Endodermal cell (in vitro differentiated cells): ENCODE data around the gene LRRC73. TPM values are rescaled to one million over a fixed set of nuclear protein-coding genes. Genes with fewer than 3 reads are reported as not detected.

Source experiments
- DNase-seq: peaks from one replicate; pipeline ENCODE4 v3.0.0-alpha.2; 2017
- H3K27ac ChIP-seq: 2 replicates; pipeline ENCODE4 v1.5.1; 2013; ENCODE audit warnings: mild to moderate bottlenecking, low read depth, low read length, moderate library complexity
- H3K27me3 ChIP-seq: 2 replicates; pipeline ENCODE4 v1.6.1; 2013; ENCODE audit warnings: mild to moderate bottlenecking, low read length, moderate library complexity; ENCODE audit not compliant: insufficient read depth, control insufficient read depth, poor library complexity, severe bottlenecking
- H3K36me3 ChIP-seq: 2 replicates; pipeline ENCODE4 v1.7.0; 2013; ENCODE audit warnings: mild to moderate bottlenecking, low read length, moderate library complexity; ENCODE audit not compliant: control insufficient read depth, insufficient read depth
- H3K4me1 ChIP-seq: one replicate; pipeline ENCODE4 v1.7.0; 2013; ENCODE audit warnings: low read length; ENCODE audit not compliant: control insufficient read depth, insufficient read depth
- H3K4me3 ChIP-seq: 2 replicates; pipeline ENCODE4 v1.5.1; 2013; ENCODE audit warnings: mild to moderate bottlenecking, low read length, moderate library complexity
- H3K9ac ChIP-seq: 2 replicates; pipeline ENCODE4 v1.6.1; 2013; ENCODE audit warnings: mild to moderate bottlenecking, low read length, moderate library complexity; ENCODE audit not compliant: poor library complexity, severe bottlenecking; ENCODE audit errors: extremely low read depth
- H3K9me3 ChIP-seq: 2 replicates; pipeline ENCODE4 v1.6.1; 2013; ENCODE audit warnings: mild to moderate bottlenecking, low read length, moderate library complexity; ENCODE audit not compliant: control insufficient read depth
- H3K27ac Mint-ChIP-seq: 2 replicates; pipeline ENCODE4 v1.8.0; 2020; ENCODE audit warnings: mixed read lengths
- H3K27me3 Mint-ChIP-seq: 2 replicates; pipeline ENCODE4 v1.8.0; 2021; ENCODE audit warnings: mild to moderate bottlenecking, mixed read lengths; ENCODE audit not compliant: insufficient read depth
- H3K36me3 Mint-ChIP-seq: 2 replicates; pipeline ENCODE4 v1.8.0; 2020; ENCODE audit warnings: low read depth, mixed read lengths
- H3K4me1 Mint-ChIP-seq: 2 replicates; pipeline ENCODE4 v1.8.0; 2020; ENCODE audit warnings: mixed read lengths
- H3K4me3 Mint-ChIP-seq: 2 replicates; pipeline ENCODE4 v1.8.0; 2020; ENCODE audit warnings: mild to moderate bottlenecking, moderate library complexity, mixed read lengths
- H3K9me3 Mint-ChIP-seq: 2 replicates; pipeline ENCODE4 v1.8.0; 2020; ENCODE audit warnings: mild to moderate bottlenecking, mixed read lengths
- WGBS, 2 experiments: methylation state at CpG; one replicate each; pipeline versions ENCODE4 v1.1.5 to v1.1.7; 2013; ENCODE audit warnings: missing lambda C conversion rate in 2 of 2, mixed read lengths in 1 of 2; ENCODE audit not compliant: insufficient coverage in 1 of 2, insufficient read length in 1 of 2; 5-methylcytosine and 5-hydroxymethylcytosine counted together
- total RNA-seq, 2 donors: library from RNA; stranded (reverse); fragmentation: NEBNext Ultra II Directional in 1 of 2; extraction: Animal tissue kit (Norgen Biotek cat#: 25700) in 1 of 2; gene quantifications; 2 replicates in 1 of 2; 3 replicates in 1 of 2; pipeline ENCODE4 v1.2.1, GENCODE V29; 2021
- TF ChIP-seq, protein P1 (sequence below): fragments of 200-600 bp; sonication (generic); conservative IDR thresholded peaks from 2 replicates; pipeline ENCODE4 v1.5.0; 2021; ENCODE audit warnings: antibody characterized with exemption, mild to moderate bottlenecking

Gene LRRC73
- total RNA-seq, 2 donors from 2014 or later = 0.46 to 0.64 TPM

DNA sequence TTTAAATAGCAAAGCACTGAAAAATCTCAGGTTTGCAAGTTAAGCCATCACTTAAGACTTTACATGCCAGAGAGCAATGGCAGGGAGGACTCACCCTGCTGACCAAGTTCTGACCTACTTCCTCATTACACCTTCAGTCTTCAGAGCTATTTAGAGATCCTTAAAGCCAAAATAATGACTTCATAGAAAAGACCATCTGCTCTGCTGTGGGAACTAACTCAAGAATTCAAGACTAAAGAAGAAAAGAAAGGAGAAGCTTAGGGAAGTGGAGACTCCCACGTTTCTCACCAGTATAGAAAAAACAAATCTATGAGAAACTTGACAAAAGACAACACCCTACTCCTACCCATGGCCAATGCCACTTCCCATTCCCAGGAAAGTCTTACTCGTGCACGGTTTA lies 37.1 kb upstream of the LRRC73 start:
- Mint-ChIP-seq H3K27ac (no peak overlapping the region), H3K4me1 (no peaks in the 10 kb centered on the region), H3K27me3 (no peaks in the 10 kb centered on the region), H3K36me3 (peaks cover 79% of the 10 kb centered on the region), H3K9me3 (no peaks in the 10 kb centered on the region), H3K4me3 (no peak overlapping the region)
- Histone ChIP-seq H3K9ac (no peak overlapping the region), H3K4me3 (no peak overlapping the region), H3K36me3 (peaks cover 89% of the 10 kb centered on the region), H3K9me3 (no peaks in the 10 kb centered on the region), H3K4me1 (no peaks in the 10 kb centered on the region), H3K27me3 (no peaks in the 10 kb centered on the region), H3K27ac (no peak overlapping the region)
- TF ChIP-seq, protein P1, sequence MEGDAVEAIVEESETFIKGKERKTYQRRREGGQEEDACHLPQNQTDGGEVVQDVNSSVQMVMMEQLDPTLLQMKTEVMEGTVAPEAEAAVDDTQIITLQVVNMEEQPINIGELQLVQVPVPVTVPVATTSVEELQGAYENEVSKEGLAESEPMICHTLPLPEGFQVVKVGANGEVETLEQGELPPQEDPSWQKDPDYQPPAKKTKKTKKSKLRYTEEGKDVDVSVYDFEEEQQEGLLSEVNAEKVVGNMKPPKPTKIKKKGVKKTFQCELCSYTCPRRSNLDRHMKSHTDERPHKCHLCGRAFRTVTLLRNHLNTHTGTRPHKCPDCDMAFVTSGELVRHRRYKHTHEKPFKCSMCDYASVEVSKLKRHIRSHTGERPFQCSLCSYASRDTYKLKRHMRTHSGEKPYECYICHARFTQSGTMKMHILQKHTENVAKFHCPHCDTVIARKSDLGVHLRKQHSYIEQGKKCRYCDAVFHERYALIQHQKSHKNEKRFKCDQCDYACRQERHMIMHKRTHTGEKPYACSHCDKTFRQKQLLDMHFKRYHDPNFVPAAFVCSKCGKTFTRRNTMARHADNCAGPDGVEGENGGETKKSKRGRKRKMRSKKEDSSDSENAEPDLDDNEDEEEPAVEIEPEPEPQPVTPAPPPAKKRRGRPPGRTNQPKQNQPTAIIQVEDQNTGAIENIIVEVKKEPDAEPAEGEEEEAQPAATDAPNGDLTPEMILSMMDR = no peak
- WGBS, 2 experiments = 83 to 98% methylated on average over 1 to 3 of the region's 3 CpGs
- no peak for DNase-seq

DNA sequence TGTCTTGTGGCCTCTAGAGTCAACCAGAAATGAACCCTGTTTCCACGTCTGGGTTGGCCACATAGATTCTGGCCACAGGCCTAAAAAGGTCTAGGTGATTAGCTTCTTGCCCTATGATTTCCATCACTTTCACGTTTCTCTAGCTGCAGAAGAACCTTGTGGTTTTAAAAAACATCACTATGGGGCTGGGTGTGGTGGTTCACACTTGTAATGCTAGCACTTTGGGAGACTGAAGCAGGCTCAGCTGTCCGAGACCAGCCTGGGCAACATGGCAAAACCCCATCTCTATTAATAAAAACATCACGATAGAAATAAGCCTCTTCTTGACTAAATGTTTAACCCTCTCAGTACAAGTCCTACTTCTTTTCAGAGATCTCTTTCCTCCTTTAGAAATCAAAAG lies 34.3 kb upstream of the LRRC73 start:
- DNase-seq = no peak
- no peaks in the 10 kb centered on the region for H3K4me1 ChIP-seq
- no peaks in the 10 kb centered on the region for H3K27me3 Mint-ChIP-seq
- H3K9me3 Mint-ChIP-seq = no peaks in the 10 kb centered on the region
- H3K27ac Mint-ChIP-seq = no peak overlapping the region
- peaks cover 78% of the 10 kb centered on the region for H3K36me3 ChIP-seq
- H3K4me3 ChIP-seq = no peak overlapping the region
- H3K27ac ChIP-seq = no peak overlapping the region
- no peak overlapping the region for H3K4me3 Mint-ChIP-seq
- WGBS, 2 experiments = 92% methylated on average over 2 to 4 of the region's 4 CpGs
- H3K9me3 ChIP-seq = no peaks in the 10 kb centered on the region
- no peaks in the 10 kb centered on the region for H3K27me3 ChIP-seq
- no peak overlapping the region for H3K9ac ChIP-seq
- TF ChIP-seq, protein P1 = no peak
- H3K36me3 Mint-ChIP-seq = peaks cover 70% of the 10 kb centered on the region
- no peaks in the 10 kb centered on the region for H3K4me1 Mint-ChIP-seq

DNA sequence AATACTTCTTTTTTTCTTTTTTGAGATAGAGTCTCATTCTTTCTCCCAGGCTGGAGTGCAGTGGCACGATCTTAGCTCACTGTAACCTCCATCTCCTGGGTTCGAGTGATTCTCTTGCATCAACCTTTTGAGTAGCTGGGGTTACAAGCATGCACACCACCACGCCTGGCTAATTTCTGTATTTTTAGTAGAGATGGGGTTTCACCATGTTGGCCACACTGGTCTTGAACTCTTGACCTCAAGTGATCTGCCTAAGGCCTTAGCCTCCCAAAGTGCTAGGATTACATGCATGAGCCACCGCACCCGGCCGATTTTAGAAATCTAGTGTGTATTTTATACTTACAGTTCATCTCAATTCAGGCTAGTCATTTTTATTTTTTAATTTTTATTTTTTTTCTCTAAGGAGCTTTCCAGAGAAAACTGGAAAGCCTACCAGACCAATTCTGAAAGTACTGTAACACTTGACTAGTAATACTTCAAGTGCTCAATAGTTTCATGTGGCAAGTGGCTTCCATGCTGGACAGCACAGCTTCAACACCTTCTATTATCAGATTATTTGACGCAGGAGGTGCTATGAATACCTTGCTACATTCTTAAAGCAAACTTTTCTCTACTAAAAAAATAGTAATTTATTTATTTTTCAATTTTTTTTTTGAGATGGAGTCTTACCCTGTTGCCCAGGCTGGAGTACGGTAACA lies 31.8 kb upstream of the LRRC73 start:
- no peak overlapping the region for H3K4me3 Mint-ChIP-seq
- WGBS, 2 experiments = 94 to 96% methylated on average over 3 to 8 of the region's 8 CpGs
- H3K36me3 Mint-ChIP-seq = peaks cover 69% of the 10 kb centered on the region

More for the DNA sequence above, 31.8 kb upstream of the LRRC73 start:
- H3K4me1 Mint-ChIP-seq = no peaks in the 10 kb centered on the region
- Histone ChIP-seq H3K27ac (no peak overlapping the region), H3K9ac (no peak overlapping the region), H3K27me3 (no peaks in the 10 kb centered on the region), H3K4me3 (no peak overlapping the region), H3K36me3 (peaks cover 69% of the 10 kb centered on the region), H3K9me3 (no peaks in the 10 kb centered on the region), H3K4me1 (no peaks in the 10 kb centered on the region)
- no peaks in the 10 kb centered on the region for H3K27me3 Mint-ChIP-seq
- no peaks in the 10 kb centered on the region for H3K9me3 Mint-ChIP-seq
- no peak for DNase-seq
- TF ChIP-seq, protein P1 = no peak
- H3K27ac Mint-ChIP-seq = no peak overlapping the region
